Retinal pigment epithelial cell (primary cell): Measurements from ENCODE around the gene ATP6AP2.

Source experiments
- DNase-seq: peaks from one replicate; pipeline ENCODE4 v3.0.0-alpha.2; 2010; ENCODE audit warnings: low read depth
- H3K4me3 ChIP-seq: 2 replicates; pipeline ENCODE4 v1.5.1; 2011; ENCODE audit warnings: mild to moderate bottlenecking, low read length, control low read depth, moderate library complexity
- CTCF ChIP-seq: conservative IDR thresholded peaks from 2 replicates; pipeline ENCODE4 v1.5.1; 2011; ENCODE audit warnings: low read depth, low read length, control low read depth, inconsistent platforms

The ATP6AP2 gene

GRCh38 chrX:40646489-40647306 is 65.9 kb downstream of the ATP6AP2 start:
- no peak for TF ChIP-seq CTCF
- H3K4me3 ChIP-seq: peak overlapping the region; percentile 74
- DNase-seq: no peak

GRCh38 chrX:40647307-40648197 is 66.8 kb downstream of the ATP6AP2 start, which contains the start of gene CXorf38:
Gene CXorf38 (minus strand): TSS chrX:40647561. CDS start chrX:40647520, 41 bp downstream.
- peak within 1 kb of the TSS; percentile 74 for H3K4me3 ChIP-seq

GRCh38 chrX:40651620-40652223 is 71.0 kb downstream of the ATP6AP2 start:
- DNase-seq: peak; percentile 28
- TF ChIP-seq CTCF: peak; percentile 73
- H3K4me3 ChIP-seq: no peak overlapping the region

More at GRCh38 chrX:40647307-40648197, 66.8 kb downstream of the ATP6AP2 start, which contains the start of gene CXorf38:
- peak; percentile 15 for TF ChIP-seq CTCF
- peak; percentile 51 for DNase-seq

- no peak overlapping the region for H3K4me3 ChIP-seq
- TF ChIP-seq CTCF: no peak
- no peak for DNase-seq
Observed at GRCh38 chrX:40652664-40653063, 71.9 kb downstream of the ATP6AP2 start.

- H3K4me3 ChIP-seq: no peak overlapping the region
- no peak for TF ChIP-seq CTCF
- no peak for DNase-seq
Observed at GRCh38 chrX:40653535-40653934, 72.8 kb downstream of the ATP6AP2 start.
